Cerebellar cortex (tissue), 1 donor: ENCODE measurements around the gene PRR36.

ENCODE experiments used
- DNase-seq: peaks from one replicate; pipeline ENCODE4 v3.0.0-alpha.2; 2015; ENCODE audit warnings: low spot score

PRR36 gene

GRCh38 chr19:7844951-7845350, 29.2 kb downstream of the PRR36 start:
- no peak for DNase-seq

DNA sequence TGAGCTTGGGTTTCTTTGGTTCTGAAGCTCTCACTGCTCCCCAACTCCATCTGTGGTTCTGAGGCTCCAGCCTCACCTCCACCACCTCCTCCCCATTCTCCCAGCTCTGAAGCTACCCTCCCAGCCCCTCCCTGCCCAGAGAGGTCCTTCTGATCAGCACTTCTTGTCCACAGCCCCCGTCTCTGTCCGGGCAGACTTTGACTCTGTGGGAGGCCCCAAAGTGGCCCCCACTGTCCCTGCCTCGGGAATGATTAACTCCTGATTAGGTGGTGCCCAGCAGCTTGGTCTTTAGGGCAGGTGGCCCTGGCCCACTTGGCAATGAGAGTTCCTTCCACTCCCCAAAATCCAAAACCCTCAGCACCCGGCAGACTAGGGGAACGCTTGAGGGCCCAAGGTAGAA, 29.8 kb downstream of the PRR36 start:
- DNase-seq = no peak

GRCh38 chr19:7843521-7843920, 30.7 kb downstream of the PRR36 start:
- no peak for DNase-seq

- DNase-seq = no peak
These were observed 31.4 kb downstream of the PRR36 start for GRCh38 chr19:7842661-7843294.

GRCh38 chr19:7841751-7842660, 32.2 kb downstream of the PRR36 start:
- DNase-seq = no peak

- DNase-seq = no peak
These were observed 33.6 kb downstream of the PRR36 start for GRCh38 chr19:7840629-7841028.

DNA sequence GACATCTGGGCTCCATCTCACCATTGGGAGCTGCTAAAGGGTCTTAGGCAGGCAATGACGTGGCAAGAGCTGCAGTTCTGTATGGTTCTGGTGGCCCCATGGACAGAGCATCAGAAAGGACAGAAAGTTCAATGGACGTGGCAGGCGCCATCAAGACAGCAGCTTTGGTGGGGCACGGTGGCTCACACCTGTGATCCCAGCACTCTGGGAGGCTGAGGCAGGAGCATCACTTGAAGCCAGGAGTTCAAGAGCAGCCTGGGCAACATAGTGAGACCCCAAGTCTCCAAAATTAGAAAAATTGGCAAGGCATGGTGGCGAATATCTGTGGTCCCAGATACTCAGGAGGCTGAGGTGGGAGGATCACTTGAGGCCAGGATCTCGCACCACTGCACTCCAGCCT, 34.7 kb downstream of the PRR36 start:
- no peak for DNase-seq

GRCh38 chr19:7833225-7834099, 40.7 kb downstream of the PRR36 start:
- DNase-seq = peak; percentile 57

- DNase-seq = no peak
These were observed 41.4 kb downstream of the PRR36 start for GRCh38 chr19:7832781-7833180.

GRCh38 chr19:7832009-7832408, 42.2 kb downstream of the PRR36 start:
- peak; percentile 33 for DNase-seq

GRCh38 chr19:7831452-7831851, 42.7 kb downstream of the PRR36 start:
- DNase-seq = peak; percentile 48

DNA sequence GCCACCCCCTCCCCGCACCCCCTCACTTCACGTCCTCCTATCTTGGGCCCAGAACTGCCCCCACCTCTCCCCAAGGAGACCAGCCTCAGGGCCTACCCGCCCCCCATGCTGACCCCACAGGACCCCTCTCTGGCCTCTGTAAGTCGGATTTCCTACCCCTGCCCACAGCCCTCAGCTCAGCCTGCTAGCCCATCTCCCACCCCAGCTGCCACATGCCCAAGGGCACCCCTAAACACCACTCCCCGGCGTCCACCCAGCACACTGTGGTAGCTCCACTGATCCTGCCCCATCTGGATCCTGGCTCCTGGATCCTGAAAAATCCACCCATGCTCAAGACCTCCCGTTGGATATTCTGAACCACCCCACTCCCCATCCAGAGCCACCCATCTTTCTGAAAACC, 43.4 kb downstream of the PRR36 start:
- DNase-seq = no peak

DNA sequence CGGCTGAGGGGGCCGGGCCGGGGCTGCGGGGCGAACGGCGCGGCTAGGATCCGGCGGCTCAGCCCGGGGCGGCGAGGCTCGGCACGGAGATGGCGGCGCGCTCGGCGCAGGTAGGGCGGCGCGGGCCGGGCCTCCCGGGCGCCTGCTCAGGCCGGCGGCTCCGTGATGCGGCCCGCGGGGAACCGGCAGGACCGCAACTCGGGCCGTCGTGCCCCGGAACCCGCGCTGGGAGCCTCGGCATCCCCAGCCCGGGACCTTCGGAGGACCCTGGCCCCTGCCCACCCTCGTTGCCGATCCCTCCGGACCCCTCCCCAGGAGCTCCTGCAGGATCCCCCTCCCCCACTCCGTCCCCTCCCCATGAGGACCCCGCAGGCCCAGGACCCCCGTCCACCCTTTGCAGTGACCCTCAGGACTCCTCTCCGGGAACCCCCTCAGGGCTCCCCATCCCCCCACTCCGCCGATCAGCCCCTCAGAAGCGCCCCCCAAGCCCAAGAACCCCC, 43.9 kb downstream of the PRR36 start:
- DNase-seq = no peak

DNA sequence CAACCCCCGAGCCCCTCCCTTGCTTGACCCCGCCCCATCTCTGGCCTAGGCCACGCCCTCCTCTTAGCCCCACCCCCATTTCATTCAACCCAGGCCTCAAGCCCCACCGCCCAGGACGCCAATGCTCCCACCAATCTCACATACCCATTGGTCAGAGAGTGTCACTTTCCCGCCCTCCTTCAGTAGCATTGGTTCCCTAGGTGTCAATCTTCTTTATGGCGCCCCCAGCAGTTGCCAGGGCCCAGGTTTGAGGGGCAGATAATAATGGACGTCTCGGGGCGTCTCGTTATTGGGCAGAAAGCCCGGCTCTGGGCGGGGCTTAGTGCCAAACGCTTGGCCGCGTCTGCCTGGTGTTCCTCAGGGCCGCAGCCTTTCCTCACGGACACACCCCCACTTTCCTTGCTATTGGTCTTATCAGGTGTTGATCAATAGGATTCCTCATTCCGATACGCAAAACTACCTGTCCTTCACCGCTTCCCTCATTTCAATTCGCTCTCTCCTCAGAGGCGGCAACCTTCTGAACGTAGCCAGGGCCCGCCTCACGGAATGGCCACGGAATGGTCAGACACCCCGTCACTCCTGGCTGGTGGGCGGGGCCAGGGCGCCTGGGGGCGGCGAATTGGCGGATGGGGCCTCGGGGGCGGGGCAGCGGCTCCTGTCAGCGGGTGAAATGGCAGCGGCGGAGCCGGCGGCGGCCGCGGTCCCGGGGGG, 44.5 kb downstream of the PRR36 start, which contains the start of gene EVI5L:
TSS of gene EVI5L (plus strand) at position 658 of the 711 bp plus-strand sequence. CDS start 16,325 bp downstream, outside the sequence.
- peak; percentile 100 for DNase-seq

GRCh38 chr19:7829166-7829520, 45.0 kb downstream of the PRR36 start:
- DNase-seq = no peak

DNA sequence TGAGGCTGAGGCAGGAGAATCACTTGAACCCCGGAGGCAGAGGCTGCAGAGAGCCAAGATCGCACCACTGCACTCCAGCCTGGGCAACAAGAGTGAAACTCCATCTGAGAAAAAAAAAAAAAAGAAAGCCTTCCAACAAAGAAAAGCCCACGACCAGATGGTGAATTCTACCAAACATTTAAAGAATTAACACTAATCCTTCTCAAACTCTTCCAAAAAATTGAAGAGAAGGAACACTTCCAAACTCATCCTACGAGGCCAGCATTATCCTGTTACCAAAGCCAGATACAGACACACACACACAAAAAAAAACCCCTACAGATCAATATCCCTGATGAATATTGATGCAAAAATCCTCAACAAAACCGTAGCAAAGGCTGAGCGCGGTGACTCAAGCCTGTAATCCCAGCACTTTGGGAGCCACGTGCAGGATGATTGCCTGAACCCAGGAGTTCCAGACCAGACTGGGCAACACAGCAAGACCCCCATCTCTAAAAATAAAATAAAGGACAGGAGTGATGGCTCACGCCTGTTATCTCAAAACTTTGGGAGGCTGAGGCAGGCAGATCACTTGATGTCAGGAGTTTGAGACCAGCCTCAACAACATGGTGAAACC, 50.4 kb downstream of the PRR36 start:
- DNase-seq = no peak

DNA sequence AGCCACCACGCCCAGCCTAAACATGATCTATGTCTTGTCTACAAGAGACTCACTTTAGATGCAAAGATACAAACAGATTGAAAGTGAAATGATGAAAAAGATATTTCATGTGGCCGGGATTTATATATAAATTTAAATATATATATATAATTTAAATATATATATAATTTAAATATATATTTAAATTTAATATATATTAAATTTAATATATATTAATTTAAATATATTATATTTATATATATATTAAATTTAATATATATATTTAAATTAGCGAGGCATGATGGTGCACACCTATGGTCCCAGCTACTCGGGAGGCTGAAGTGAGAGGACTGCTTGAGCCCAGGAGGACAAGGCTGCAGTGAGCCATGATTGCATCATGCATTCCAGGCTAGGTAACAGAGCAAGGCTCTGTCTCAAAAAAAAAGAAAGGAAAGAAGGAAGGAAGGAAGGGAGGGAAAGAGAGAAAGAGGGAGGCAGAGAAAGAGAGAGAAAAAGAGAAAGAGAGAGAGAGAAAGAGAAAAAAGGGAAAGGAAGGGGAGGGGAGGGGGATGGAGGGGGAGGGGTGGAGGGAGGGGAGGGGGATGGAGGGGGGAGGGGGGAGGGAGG, 51.2 kb downstream of the PRR36 start:
- no peak for DNase-seq

DNA sequence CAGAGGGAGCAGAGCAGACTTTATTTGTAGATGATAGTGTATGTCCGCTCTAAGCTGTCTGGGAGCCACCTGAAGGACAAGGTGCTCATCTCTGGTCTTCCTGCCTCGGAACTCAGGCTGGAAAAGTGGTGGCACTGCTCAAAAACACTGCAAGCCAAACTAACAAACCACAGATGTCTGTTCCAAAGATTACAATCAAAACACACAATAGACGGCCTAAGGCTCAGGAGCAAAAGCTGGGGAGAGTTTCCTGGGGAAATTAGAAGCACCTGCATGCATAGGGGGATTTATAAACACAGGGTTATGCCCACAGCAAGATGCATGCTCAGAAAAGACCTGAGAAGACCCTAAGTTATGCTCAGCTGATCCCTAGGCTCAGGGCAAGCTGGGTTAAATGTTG, 53.6 kb downstream of the PRR36 start:
- DNase-seq = no peak

DNA sequence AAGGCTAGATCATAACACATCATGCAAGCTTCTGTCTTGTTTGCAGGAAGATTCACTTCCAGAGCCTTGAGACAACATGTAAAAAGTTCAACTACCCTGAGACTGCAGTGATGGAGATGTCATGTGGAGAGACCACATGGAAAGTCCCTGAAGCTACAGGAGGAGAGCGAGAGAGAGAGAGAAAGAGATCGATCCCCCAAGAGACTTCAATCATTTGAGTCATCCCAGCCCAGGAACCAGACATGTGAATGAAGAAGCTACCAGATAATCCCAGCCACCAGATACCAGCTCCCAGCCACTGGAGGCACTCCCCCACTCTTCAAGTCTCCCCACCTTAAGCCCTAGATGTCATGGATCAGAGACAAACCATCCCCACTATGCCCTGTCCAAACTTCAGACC, 54.9 kb downstream of the PRR36 start:
- DNase-seq = no peak

DNA sequence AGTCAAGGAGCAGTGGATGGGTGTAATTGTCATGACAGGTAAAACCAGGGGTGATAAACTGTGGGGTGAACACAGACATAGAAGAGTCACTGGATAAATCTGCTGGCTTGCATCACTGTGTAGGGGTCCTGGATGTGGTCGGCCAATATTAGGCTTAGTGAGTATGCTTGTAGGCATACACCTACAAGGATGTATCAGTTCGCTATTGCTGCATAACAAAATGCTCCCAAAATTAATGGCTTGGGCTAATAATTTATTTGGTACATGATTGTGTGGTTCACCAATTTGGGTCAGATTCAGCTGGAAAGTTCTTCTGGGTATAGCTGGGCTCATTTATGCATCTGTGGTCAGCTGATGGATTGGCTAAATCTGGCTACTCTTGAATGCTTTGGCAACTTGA, 55.4 kb downstream of the PRR36 start:
- no peak for DNase-seq
